ENCODE results near the gene RPL29. TPM values are rescaled to one million over a fixed set of nuclear protein-coding genes. Genes with fewer than 3 reads are reported as not detected.

RPL29 gene
- total and polyA plus RNA-seq, 2 of the 8 experiments (the other 6 are each of a cell fraction or from before 2014, with no cell fraction given), result 1,467 to 2,660 TPM

DNA sequence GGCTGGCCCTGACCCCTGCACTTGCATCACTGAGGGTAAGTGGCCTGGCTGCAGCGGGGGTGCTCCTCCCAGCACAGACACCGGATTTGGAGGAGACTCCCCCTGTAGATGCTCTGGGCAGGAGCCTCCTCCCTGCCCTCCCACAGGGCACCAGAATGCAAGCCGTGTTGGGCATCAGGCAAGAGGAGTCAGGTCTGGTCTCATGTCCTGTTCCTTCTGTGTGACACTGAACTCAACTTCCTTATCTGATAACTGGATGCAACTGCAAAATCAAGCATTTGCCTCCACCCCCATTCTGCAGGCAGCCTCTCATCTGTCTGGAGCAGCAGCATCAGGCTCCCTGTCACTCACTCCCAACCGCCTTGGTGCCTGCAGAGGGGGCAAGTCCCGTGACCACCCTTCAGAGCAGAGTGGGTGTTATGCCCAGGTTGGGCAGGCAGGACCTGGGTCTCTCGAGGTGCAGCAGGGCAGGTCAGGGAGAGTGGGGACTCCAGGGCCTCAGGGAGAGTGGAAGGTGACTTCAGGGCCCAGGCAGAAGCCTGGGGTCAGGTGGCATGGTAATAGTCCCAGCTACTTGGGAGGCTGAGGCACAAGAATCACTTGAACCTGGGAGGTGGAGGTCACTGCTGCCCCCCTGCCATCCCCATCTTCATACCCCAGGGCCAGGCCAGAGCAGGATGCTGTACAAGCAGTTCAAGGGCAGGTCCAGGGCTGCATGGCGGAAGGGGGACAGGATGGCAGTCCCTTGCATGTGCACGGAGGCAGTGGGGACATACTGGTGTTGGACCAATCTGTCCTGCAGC, 10.5 kb upstream of the RPL29 start:
- Histone ChIP-seq H2BK5ac (ENCODE audit: low read depth, low read length) (peak overlapping the region; percentile 50), H4K91ac (replicated peaks; ENCODE audit: insufficient read length, low read length) (peak overlapping the region; percentile 88), H4K5ac (ENCODE audit: insufficient read length, low read depth, low read length) (peak overlapping the region; percentile 10), H2BK20ac (ENCODE audit: low read length) (peak overlapping the region; percentile 76; the same call in 1 of the 2 replicates), H3K4me1 (replicated peaks in 1 of 4; ENCODE audit: control insufficient read depth in 3 of 4, insufficient read depth in 4 of 4, low read length in 3 of 4) (peaks cover 8 to 48% (median 34%) of the 10 kb centered on the region in 4 experiments), H2BK12ac (ENCODE audit: low read depth, low read length) (peak overlapping the region; percentile 52; the same call in 1 of the 2 replicates), H2BK120ac (replicated peaks; ENCODE audit: low read depth, low read length) (peak overlapping the region; percentile 9), H4K20me1 (replicated peaks in 1 of 2; ENCODE audit: control insufficient read depth in 1 of 2, insufficient read depth in 2 of 2, low read length in 2 of 2) (peaks cover 0 to 1% of the 10 kb centered on the region in 2 experiments), H3K4ac (replicated peaks; ENCODE audit: insufficient read length, low read depth, low read length) (peak overlapping the region; percentile 44), H3K9ac (replicated peaks in 1 of 4; ENCODE audit: extremely low read depth in 1 of 4, low read depth in 3 of 4, low read length in 3 of 4) (no peak overlapping the region; a peak in 1 of 7 replicates), H3K36me3 (ENCODE audit: control insufficient read depth in 2 of 4, insufficient read depth in 4 of 4, low read length in 3 of 4) (no peaks in the 10 kb centered on the region), H2BK15ac (ENCODE audit: low read length) (peak overlapping the region; percentile 66), H3K4me3 (ENCODE audit: extremely low read depth in 1 of 4, insufficient read depth in 2 of 4, low read depth in 3 of 4, low read length in 4 of 4) (peak overlapping the region in 3 of 4 experiments; percentile 17 to 39 (median 17); a peak in 5 of 8 replicates), H3K23me2 (ENCODE audit: low read depth, low read length) (peaks cover 7% of the 10 kb centered on the region; the same call in 1 of the 2 replicates), H3K4me2 (ENCODE audit: insufficient read depth in 1 of 2, low read depth in 2 of 2, low read length in 2 of 2) (peak overlapping the region; percentile 67 to 73), H3K14ac (ENCODE audit: insufficient read length) (no peak overlapping the region), H3K27me3 (replicated peaks in 1 of 4; ENCODE audit: control insufficient read depth in 3 of 4, extremely low read depth in 1 of 4, insufficient read depth in 3 of 4, low read length in 3 of 4) (no peaks in the 10 kb centered on the region; a peak in 3 of 7 replicates), H3K56ac (replicated peaks; ENCODE audit: insufficient read length, low read depth, low read length) (no peak overlapping the region), H3K9me3 (ENCODE audit: insufficient read depth in 2 of 2, low read depth in 1 of 2, low read length in 1 of 2) (no peaks in the 10 kb centered on the region), H4K8ac (ENCODE audit: extremely low read depth, insufficient read depth, low read length) (no peak overlapping the region), H3K18ac (ENCODE audit: extremely low read depth, low read length) (peak overlapping the region; percentile 93), H2AFZ (ENCODE audit: low read length) (peak overlapping the region; percentile 15; the same call in 1 of the 2 replicates), H3K23ac (ENCODE audit: insufficient read length) (no peak overlapping the region), H3K79me1 (ENCODE audit: low read depth, low read length) (no peaks in the 10 kb centered on the region), H2AK5ac (ENCODE audit: low read depth, low read length) (peak overlapping the region; percentile 49; the same call in 1 of the 2 replicates), H3K79me2 (ENCODE audit: control insufficient read depth in 1 of 2, insufficient read depth in 2 of 2, low read length in 2 of 2) (no peaks in the 10 kb centered on the region), H3K27ac (ENCODE audit: low read depth, low read length) (no peak overlapping the region)
- POLR2A ChIA-PET (ENCODE audit: partially characterized antibody), result interaction anchor here (1.1 to 7.2 kb wide), 7 partner anchors 9 to 114 kb away, joined by 3 to 95 read pairs (median 5); partner anchors contain the start of genes ACY1, DUSP7 and RPL29
- no peak for TF ChIP-seq EZH2 (IDR thresholded peaks at IDR 0.05; ENCODE audit: low read depth, low read length, severe bottlenecking)
- TF ChIP-seq, protein P1, sequence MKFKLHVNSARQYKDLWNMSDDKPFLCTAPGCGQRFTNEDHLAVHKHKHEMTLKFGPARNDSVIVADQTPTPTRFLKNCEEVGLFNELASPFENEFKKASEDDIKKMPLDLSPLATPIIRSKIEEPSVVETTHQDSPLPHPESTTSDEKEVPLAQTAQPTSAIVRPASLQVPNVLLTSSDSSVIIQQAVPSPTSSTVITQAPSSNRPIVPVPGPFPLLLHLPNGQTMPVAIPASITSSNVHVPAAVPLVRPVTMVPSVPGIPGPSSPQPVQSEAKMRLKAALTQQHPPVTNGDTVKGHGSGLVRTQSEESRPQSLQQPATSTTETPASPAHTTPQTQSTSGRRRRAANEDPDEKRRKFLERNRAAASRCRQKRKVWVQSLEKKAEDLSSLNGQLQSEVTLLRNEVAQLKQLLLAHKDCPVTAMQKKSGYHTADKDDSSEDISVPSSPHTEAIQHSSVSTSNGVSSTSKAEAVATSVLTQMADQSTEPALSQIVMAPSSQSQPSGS (IDR thresholded peaks at IDR 0.05; ENCODE audit: low read length), result no peak
- TF ChIP-seq ASH2L (IDR thresholded peaks at IDR 0.05; ENCODE audit: low read length), result peak; percentile 37
- CTCF ChIA-PET (ENCODE audit: partially characterized antibody), result interaction anchor here (0.6 to 24.7 kb wide), 20 partner anchors 11 to 1474 kb away, joined by 3 to 984 read pairs (median 4); partner anchors contain the start of gene DUSP7
- DNase-seq (ENCODE audit: low read depth in 1 of 2, low spot score in 2 of 2) (no peak), FAIRE-seq (no peak)
- 53% methylated on average over 7 of the region's 8 CpGs; no CpG with 5 or more reads in 1 of the 2 experiments for WGBS, 2 experiments (ENCODE audit: extremely low coverage in 1 of 2, insufficient coverage in 1 of 2, insufficient read length in 1 of 2, insufficient replicate concordance in 2 of 2, low coverage in 1 of 2, low lambda C conversion rate in 2 of 2, missing lambda C conversion rate in 1 of 2)
